Measurements from ENCODE around the gene ACVR1C.
A peak's percentile ranks its signal among the peaks of the same experiment; 100 is the strongest.

ACVR1C gene

GRCh38 chr2:157628477-157629415 is at the start of gene ACVR1C:
Gene ACVR1C (minus strand): TSS chr2:157628864. CDS start chr2:157628644, 220 bp downstream.
- DNase-seq = peak; percentile 62 to 96 (median 78)
- intact Hi-C loops (cut with DNase I) = loop anchor here (2.0 to 5.0 kb wide), 2 partner anchors 38 to 249 kb away; partner anchors contain the start of gene ACVR1

GRCh38 chr2:157677941-157678340 is 49.3 kb upstream of the ACVR1C start:
- DNase-seq = no peak
- intact Hi-C loops (cut with DNase I) = no loop called here

- peak in 4 of 10 donors; percentile 9 to 61 (median 32) for DNase-seq
- intact Hi-C loops (cut with DNase I) = no loop called here
Observed at GRCh38 chr2:157672129-157672528, 43.5 kb upstream of the ACVR1C start.

GRCh38 chr2:157662401-157662800 is 33.7 kb upstream of the ACVR1C start:
- DNase-seq = no peak
- intact Hi-C loops (cut with DNase I) = no loop called here

GRCh38 chr2:157661776-157662175 is 33.1 kb upstream of the ACVR1C start:
- intact Hi-C loops (cut with DNase I) = no loop called here
- DNase-seq = no peak

- DNase-seq = no peak
- intact Hi-C loops (cut with DNase I) = no loop called here
Observed at GRCh38 chr2:157657858-157658257, 29.2 kb upstream of the ACVR1C start.

GRCh38 chr2:157657101-157657500 is 28.4 kb upstream of the ACVR1C start:
- intact Hi-C loops (cut with DNase I) = no loop called here
- no peak for DNase-seq

- DNase-seq = no peak
- intact Hi-C loops (cut with DNase I) = no loop called here
Observed at GRCh38 chr2:157644776-157645175, 16.1 kb upstream of the ACVR1C start.

- DNase-seq = no peak
- intact Hi-C loops (cut with DNase I) = no loop called here
Observed at GRCh38 chr2:157631861-157632260, 3.2 kb upstream of the ACVR1C start.

- DNase-seq = peak in 5 of 10 donors; percentile 7 to 84 (median 12)
- intact Hi-C loops (cut with DNase I) = loop anchor here (2.0 to 5.0 kb wide), 2 partner anchors 37 to 249 kb away; partner anchors contain the start of gene ACVR1
Observed at GRCh38 chr2:157627594-157628476, 829 bp downstream of the ACVR1C start.

- intact Hi-C loops (cut with DNase I) = loop anchor here (5.0 kb wide), 1 partner anchor 252 kb away; the partner anchor contains the start of gene ACVR1
- no peak for DNase-seq
Observed at GRCh38 chr2:157625296-157625695, 3.4 kb downstream of the ACVR1C start.

GRCh38 chr2:157620956-157621355 is 7.7 kb downstream of the ACVR1C start:
- intact Hi-C loops (cut with DNase I) = no loop called here
- DNase-seq = no peak

GRCh38 chr2:157611726-157612125 is 16.9 kb downstream of the ACVR1C start:
- no peak for DNase-seq
- intact Hi-C loops (cut with DNase I) = no loop called here

- DNase-seq = no peak
- intact Hi-C loops (cut with DNase I) = no loop called here
Observed at GRCh38 chr2:157611110-157611509, 17.6 kb downstream of the ACVR1C start.

GRCh38 chr2:157606534-157606933 is 22.1 kb downstream of the ACVR1C start:
- intact Hi-C loops (cut with DNase I) = no loop called here
- DNase-seq = no peak

GRCh38 chr2:157603198-157603597 is 25.5 kb downstream of the ACVR1C start:
- intact Hi-C loops (cut with DNase I) = no loop called here
- no peak for DNase-seq

- intact Hi-C loops (cut with DNase I) = no loop called here
- DNase-seq = no peak
Observed at GRCh38 chr2:157601807-157602206, 26.9 kb downstream of the ACVR1C start.

- intact Hi-C loops (cut with DNase I) = loop anchor here (5.0 kb wide), 1 partner anchor 295 kb away; no protein-coding TSS in a partner anchor
- DNase-seq = peak in 9 of 10 donors; percentile 10 to 90 (median 46)
Observed at GRCh38 chr2:157596992-157597681, 31.5 kb downstream of the ACVR1C start.

- intact Hi-C loops (cut with DNase I) = loop anchor here (5.0 kb wide), 2 partner anchors 81 to 96 kb away; no protein-coding TSS in a partner anchor
- DNase-seq = no peak
Observed at GRCh38 chr2:157593411-157593810, 35.3 kb downstream of the ACVR1C start.

- no peak for DNase-seq
- intact Hi-C loops (cut with DNase I) = loop anchor here (5.0 kb wide), 2 partner anchors 81 to 96 kb away; no protein-coding TSS in a partner anchor
Observed at GRCh38 chr2:157592948-157593347, 35.7 kb downstream of the ACVR1C start.

Measured in posterior cingulate gyrus (tissue), 11 donors.